Heart left ventricle (tissue), 13 donors: Measurements from ENCODE around the gene STT3B.

ENCODE experiments used
- POLR2A ChIP-seq, 2 donors: fragments of 450-650 bp; IDR thresholded peaks; one replicate each; pipeline ENCODE4 v1.6.1; 2017; ENCODE audit warnings: antibody characterized with exemption in 2 of 2, mild to moderate bottlenecking in 2 of 2, moderate library complexity in 2 of 2
- TF ChIP-seq, protein P1 (sequence below), 12 donors: fragments of 200-600 bp; sonication (generic) in 4 of 12; IDR thresholded peaks; one replicate each; pipeline versions ENCODE4 v1.5.0 to v1.8.0; 2018 to 2022; ENCODE audit warnings: antibody characterized with exemption in 12 of 12, mild to moderate bottlenecking in 5 of 12
- donor health status: ischemic (EF 13 %, LVEDD 7.1; RV severe dilation, severe dysfunction).
- donor health status: DM: no; HTN: yes; CAD: no.
- donor health status: DM: no; HTN: no; CAD: no.
- donor health status: ischemic (EF 25% LVEDD 6.9; RV normal size, moderate dysfunction).
- donor health status: ischemic (EF 25% LVEDD 5.7; RV mildly dilated, moderate dysfunction).
- donor health status: ischemic (EF 35%, LVEDD 5.7; RV mildly dilated, moderate dysfunction).
- donor health status: nonischemic (EF 11% LVEDD 7.7; RV severe dilation, severe dysfunction).
- donor health status: DM: yes; HTN: yes; CAD: no.
- donor health status: PGD.
- donor health status: ischemic (EF 29% LVEDD 5.4; RV normal size, mild dysfunction).
- donor health status: nonischemic (EF 23%, LVEDD 6.1; RV moderate dilation, normal function).

- TF ChIP-seq POLR2A (IDR thresholded peaks at IDR 0.05), result no peak
- TF ChIP-seq, protein P1, sequence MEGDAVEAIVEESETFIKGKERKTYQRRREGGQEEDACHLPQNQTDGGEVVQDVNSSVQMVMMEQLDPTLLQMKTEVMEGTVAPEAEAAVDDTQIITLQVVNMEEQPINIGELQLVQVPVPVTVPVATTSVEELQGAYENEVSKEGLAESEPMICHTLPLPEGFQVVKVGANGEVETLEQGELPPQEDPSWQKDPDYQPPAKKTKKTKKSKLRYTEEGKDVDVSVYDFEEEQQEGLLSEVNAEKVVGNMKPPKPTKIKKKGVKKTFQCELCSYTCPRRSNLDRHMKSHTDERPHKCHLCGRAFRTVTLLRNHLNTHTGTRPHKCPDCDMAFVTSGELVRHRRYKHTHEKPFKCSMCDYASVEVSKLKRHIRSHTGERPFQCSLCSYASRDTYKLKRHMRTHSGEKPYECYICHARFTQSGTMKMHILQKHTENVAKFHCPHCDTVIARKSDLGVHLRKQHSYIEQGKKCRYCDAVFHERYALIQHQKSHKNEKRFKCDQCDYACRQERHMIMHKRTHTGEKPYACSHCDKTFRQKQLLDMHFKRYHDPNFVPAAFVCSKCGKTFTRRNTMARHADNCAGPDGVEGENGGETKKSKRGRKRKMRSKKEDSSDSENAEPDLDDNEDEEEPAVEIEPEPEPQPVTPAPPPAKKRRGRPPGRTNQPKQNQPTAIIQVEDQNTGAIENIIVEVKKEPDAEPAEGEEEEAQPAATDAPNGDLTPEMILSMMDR (IDR thresholded peaks at IDR 0.05), result no peak
These were observed 35.9 kb downstream of the STT3B start for GRCh38 chr3:31568649-31569048.
